Liver (tissue), 3 donors: ENCODE measurements around the gene SLK.

Experiments
- EGR1 ChIP-seq, 2 donors: IDR thresholded peaks; 2 replicates each; pipeline ENCODE4 v1.6.1; 2016 to 2018; ENCODE audit warnings: antibody characterized with exemption in 2 of 2, low read depth in 2 of 2
- TAF1 ChIP-seq: conservative IDR thresholded peaks from 2 replicates; pipeline ENCODE4 v1.6.1; 2016; ENCODE audit warnings: antibody characterized with exemption, mild to moderate bottlenecking
- TF ChIP-seq, protein P1 (sequence below): fragments of 150-350 bp; IDR thresholded peaks from 2 replicates; pipeline ENCODE4 v1.5.1; 2017; ENCODE audit warnings: improper control_type of control experiment, low read depth, low read length; ENCODE audit not compliant: missing input control
- TF ChIP-seq, protein P2 (sequence below): IDR thresholded peaks from 2 replicates; pipeline ENCODE4 v1.6.1; 2016; ENCODE audit warnings: antibody characterized with exemption, mild to moderate bottlenecking
- TF ChIP-seq, protein P3 (sequence below): IDR thresholded peaks from 2 replicates; pipeline ENCODE4 v1.6.1; 2016; ENCODE audit warnings: antibody characterized with exemption
- TF ChIP-seq, protein P4 (sequence below): IDR thresholded peaks from 2 replicates; pipeline ENCODE4 v1.6.1; 2016; ENCODE audit warnings: antibody characterized with exemption
- donor health status: healthy.
- donor health status: healthy.

DNA sequence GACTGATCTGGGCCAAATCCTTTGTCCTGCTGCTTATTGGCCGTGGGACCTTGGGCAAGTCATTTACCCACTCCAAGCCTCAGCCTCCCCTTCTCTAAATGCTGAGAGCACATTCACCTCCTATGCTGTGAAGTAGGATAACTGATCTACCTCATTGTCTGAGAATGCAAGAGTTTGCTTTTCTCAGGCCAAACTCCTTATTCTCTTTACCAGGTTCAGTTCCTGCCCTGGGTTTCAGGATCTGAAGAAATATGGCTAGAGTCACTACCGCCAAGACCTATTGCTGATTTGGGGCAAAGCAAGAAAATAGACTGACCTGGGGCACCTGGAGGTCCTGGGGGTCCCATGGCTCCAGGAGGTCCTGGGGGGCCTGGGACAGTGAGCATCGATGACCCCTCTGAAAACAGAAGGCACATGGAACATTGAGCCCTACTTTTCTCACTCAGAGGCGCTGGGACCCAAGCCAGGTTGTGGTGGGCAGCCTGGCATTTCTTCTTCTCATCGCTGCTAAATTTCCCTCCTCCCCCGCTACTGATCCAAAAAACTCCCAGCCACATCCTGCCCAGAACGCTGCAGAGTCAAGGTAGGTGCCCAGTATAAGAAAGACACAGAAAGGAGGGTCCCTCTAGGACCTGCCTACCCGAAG, 76.4 kb downstream of the SLK start:
- no peak for TF ChIP-seq EGR1 (IDR thresholded peaks at IDR 0.05; ENCODE audit: low read depth in 2 of 2)
- TF ChIP-seq, protein P1, sequence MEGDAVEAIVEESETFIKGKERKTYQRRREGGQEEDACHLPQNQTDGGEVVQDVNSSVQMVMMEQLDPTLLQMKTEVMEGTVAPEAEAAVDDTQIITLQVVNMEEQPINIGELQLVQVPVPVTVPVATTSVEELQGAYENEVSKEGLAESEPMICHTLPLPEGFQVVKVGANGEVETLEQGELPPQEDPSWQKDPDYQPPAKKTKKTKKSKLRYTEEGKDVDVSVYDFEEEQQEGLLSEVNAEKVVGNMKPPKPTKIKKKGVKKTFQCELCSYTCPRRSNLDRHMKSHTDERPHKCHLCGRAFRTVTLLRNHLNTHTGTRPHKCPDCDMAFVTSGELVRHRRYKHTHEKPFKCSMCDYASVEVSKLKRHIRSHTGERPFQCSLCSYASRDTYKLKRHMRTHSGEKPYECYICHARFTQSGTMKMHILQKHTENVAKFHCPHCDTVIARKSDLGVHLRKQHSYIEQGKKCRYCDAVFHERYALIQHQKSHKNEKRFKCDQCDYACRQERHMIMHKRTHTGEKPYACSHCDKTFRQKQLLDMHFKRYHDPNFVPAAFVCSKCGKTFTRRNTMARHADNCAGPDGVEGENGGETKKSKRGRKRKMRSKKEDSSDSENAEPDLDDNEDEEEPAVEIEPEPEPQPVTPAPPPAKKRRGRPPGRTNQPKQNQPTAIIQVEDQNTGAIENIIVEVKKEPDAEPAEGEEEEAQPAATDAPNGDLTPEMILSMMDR: no peak
- TF ChIP-seq, protein P2, sequence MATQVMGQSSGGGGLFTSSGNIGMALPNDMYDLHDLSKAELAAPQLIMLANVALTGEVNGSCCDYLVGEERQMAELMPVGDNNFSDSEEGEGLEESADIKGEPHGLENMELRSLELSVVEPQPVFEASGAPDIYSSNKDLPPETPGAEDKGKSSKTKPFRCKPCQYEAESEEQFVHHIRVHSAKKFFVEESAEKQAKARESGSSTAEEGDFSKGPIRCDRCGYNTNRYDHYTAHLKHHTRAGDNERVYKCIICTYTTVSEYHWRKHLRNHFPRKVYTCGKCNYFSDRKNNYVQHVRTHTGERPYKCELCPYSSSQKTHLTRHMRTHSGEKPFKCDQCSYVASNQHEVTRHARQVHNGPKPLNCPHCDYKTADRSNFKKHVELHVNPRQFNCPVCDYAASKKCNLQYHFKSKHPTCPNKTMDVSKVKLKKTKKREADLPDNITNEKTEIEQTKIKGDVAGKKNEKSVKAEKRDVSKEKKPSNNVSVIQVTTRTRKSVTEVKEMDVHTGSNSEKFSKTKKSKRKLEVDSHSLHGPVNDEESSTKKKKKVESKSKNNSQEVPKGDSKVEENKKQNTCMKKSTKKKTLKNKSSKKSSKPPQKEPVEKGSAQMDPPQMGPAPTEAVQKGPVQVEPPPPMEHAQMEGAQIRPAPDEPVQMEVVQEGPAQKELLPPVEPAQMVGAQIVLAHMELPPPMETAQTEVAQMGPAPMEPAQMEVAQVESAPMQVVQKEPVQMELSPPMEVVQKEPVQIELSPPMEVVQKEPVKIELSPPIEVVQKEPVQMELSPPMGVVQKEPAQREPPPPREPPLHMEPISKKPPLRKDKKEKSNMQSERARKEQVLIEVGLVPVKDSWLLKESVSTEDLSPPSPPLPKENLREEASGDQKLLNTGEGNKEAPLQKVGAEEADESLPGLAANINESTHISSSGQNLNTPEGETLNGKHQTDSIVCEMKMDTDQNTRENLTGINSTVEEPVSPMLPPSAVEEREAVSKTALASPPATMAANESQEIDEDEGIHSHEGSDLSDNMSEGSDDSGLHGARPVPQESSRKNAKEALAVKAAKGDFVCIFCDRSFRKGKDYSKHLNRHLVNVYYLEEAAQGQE: no peak
- TF ChIP-seq TAF1: no peak
- TF ChIP-seq, protein P3, sequence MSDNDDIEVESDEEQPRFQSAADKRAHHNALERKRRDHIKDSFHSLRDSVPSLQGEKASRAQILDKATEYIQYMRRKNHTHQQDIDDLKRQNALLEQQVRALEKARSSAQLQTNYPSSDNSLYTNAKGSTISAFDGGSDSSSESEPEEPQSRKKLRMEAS: no peak
- TF ChIP-seq, protein P4, sequence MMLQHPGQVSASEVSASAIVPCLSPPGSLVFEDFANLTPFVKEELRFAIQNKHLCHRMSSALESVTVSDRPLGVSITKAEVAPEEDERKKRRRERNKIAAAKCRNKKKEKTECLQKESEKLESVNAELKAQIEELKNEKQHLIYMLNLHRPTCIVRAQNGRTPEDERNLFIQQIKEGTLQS: no peak
